Activated CD4-positive, alpha-beta memory T cell treated with anti-CD3 and anti-CD28 coated beads for 36 hours (primary cell): ENCODE results near the gene OR4N2. TPM values are rescaled to one million over a fixed set of nuclear protein-coding genes. Genes with fewer than 3 reads are reported as not detected.
"Not testable (repeated sequence)": the region's sequence is repeated elsewhere in the genome, so short reads cannot be mapped to it uniquely, and the experiment has no call there.

Experiments used
- CTCF ChIA-PET: fragments of 350-600 bp; sonication (Branson Sonifier 250); formaldehyde crosslinking; loops from one replicate; lab custom pipeline; 2021; ENCODE audit warnings: antibody characterized with exemption, inconsistent platforms; lab: Charles Lee
- POLR2A ChIA-PET: fragments of 350-600 bp; sonication (Branson Sonifier 250); formaldehyde crosslinking; loops from one replicate; lab custom pipeline; 2021; ENCODE audit warnings: antibody characterized with exemption; lab: Charles Lee
- DNase-seq: peaks from one replicate; pipeline ENCODE4 v3.0.0-alpha.2; 2020
- H3K27ac Mint-ChIP-seq: one replicate; pipeline ENCODE4 v1.8.0; 2021; ENCODE audit warnings: mixed read lengths
- H3K27me3 Mint-ChIP-seq: one replicate; pipeline ENCODE4 v1.8.0; 2021; ENCODE audit warnings: mixed read lengths
- H3K36me3 Mint-ChIP-seq: one replicate; pipeline ENCODE4 v1.8.0; 2021; ENCODE audit warnings: mixed read lengths
- H3K4me1 Mint-ChIP-seq: one replicate; pipeline ENCODE4 v1.8.0; 2021; ENCODE audit warnings: low read depth, mixed read lengths
- H3K4me3 Mint-ChIP-seq: one replicate; pipeline ENCODE4 v1.8.0; 2021; ENCODE audit warnings: mild to moderate bottlenecking, mixed read lengths
- H3K9me3 Mint-ChIP-seq: one replicate; pipeline ENCODE4 v1.8.0; 2021; ENCODE audit warnings: mixed read lengths
- intact Hi-C: fragments of 100-400 bp; cut with micrococcal nuclease; formaldehyde crosslinking; loops from one replicate; pipeline ENCODE4 v1.15.1; 2023
- total RNA-seq, 2 experiments: library from RNA; stranded (reverse); gene quantifications; one replicate each; pipeline ENCODE4 v1.2.3, GENCODE V29; 2021

OR4N2 gene
- total RNA-seq, 2 experiments from 2014 or later = not detected

DNA sequence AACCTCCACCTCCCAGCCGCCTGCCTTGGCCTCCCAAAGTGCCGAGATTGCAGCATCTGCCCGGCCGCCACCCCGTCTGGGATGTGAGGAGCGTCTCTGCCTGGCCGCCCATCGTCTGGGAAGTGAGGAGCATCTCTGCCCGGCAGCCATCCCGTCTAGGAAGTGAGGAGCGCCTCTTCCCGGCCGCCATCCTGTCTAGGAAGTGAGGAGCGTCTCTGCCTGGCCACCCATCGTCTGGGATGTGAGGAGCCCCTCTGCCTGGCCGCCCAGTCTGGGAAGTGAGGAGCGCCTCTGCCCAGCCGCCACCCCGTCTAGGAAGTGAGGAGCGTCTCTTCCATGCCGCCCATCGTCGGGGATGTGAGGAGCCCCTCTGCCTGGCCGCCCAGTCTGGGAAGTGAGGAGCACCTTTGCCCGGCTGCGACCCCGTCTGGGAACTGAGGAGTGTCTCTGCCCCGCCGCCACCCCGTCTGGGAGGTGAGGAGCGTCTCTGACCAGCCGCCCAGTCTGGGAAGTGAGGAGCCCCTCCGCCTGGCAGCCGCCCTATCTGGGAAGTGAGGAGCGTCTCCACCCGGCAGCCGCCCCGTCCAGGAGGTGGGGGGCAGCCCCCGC lies 62.6 kb downstream of the OR4N2 start:
- intact Hi-C loops, H3K4me1 Mint-ChIP-seq, H3K27ac Mint-ChIP-seq, H3K27me3 Mint-ChIP-seq, DNase-seq, H3K9me3 Mint-ChIP-seq, POLR2A ChIA-PET, CTCF ChIA-PET, H3K36me3 Mint-ChIP-seq, H3K4me3 Mint-ChIP-seq: not testable (repeated sequence)

DNA sequence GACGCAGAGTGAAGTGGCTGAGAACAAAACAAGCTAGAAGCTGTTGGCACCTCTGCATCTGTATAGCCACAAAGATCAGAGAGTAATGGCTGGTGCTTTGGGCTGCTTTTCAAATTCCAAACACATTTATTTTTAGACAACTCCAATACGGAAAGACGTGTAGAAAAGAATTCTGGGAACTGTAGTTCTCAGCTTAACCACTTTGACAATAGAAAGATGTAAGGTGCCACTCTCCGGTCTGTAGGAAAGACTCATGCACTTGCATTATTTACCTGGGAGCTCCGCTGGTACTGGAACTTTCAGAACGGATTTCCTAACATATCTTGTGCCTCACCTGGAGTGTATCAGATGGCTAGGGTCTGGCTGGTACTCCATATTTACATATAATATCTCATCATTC lies 69.6 kb downstream of the OR4N2 start:
- H3K4me3 Mint-ChIP-seq = no peak overlapping the region
- no peak for DNase-seq
- no peak overlapping the region for H3K27ac Mint-ChIP-seq
- no peaks in the 10 kb centered on the region for H3K36me3 Mint-ChIP-seq
- H3K4me1 Mint-ChIP-seq = no peaks in the 10 kb centered on the region
- intact Hi-C loops = no loop called here
- ChIA-PET POLR2A (no interaction called here), CTCF (no interaction called here)
- H3K27me3 Mint-ChIP-seq = no peaks in the 10 kb centered on the region
- H3K9me3 Mint-ChIP-seq = no peaks in the 10 kb centered on the region

DNA sequence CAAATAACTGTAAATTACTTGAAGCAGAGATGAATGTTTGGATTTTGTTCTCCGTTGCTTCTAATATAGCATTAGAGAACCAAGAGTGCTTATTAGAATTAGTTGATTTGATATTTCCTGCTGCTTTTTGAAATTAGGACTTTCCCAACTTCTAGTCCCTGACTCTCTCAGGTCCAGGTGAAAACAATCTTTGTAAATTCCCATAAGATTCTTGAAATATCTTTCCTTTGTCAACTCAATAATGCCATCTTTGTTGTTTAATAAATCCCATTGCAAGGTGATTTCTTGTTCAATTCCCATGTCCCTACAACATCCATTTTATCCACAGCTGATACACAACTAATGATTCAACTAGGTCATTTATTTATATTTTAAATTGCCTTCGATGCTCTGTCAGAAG lies 71.3 kb downstream of the OR4N2 start, which contains the start of gene OR4K2:
Gene OR4K2 (plus strand): TSS at position 301 of the 400 bp plus-strand sequence. CDS start 1,126 bp downstream, outside the sequence.
- no peaks in the 10 kb centered on the region for H3K36me3 Mint-ChIP-seq
- H3K27ac Mint-ChIP-seq = no peak within 1 kb of the TSS
- no peaks in the 10 kb centered on the region for H3K9me3 Mint-ChIP-seq
- H3K4me1 Mint-ChIP-seq = no peaks in the 10 kb centered on the region
- H3K27me3 Mint-ChIP-seq = no peaks in the 10 kb centered on the region
- H3K4me3 Mint-ChIP-seq = no peak within 1 kb of the TSS
- no peak for DNase-seq
- ChIA-PET POLR2A (no interaction called here), CTCF (no interaction called here)
- intact Hi-C loops = no loop called here

DNA sequence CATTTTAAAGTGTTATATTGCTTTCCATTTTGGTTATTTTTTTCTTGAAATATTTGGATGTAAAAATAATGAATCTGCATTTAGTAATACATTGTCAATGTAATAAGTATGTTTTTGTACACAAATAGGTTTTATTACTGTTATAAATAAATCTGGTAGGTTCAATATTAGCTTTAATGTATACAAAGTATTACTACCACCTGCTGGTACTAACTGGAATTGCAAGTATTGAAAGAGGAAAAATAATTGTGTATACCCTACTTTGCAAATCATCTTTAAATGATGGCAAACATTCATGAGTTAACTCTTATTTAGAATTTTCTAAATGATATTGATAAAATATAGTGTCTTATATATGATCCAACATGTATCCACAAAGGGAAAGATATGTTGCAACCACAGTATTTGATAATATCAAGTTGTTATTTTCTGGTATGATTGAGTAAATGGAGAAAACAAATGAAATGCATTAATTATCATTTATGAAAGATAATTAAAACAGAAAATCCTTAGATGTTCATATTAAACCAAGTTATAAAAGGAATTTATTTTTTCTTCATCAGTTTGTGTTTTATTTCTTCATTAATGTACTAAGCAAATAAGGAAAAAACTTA lies 74.6 kb downstream of the OR4N2 start:
- no peaks in the 10 kb centered on the region for H3K36me3 Mint-ChIP-seq
- no peak for DNase-seq
- no peaks in the 10 kb centered on the region for H3K27me3 Mint-ChIP-seq
- H3K27ac Mint-ChIP-seq = no peak overlapping the region
- POLR2A ChIA-PET = no interaction called here
- H3K4me1 Mint-ChIP-seq = no peaks in the 10 kb centered on the region
- H3K9me3 Mint-ChIP-seq = no peaks in the 10 kb centered on the region
- intact Hi-C loops = no loop called here
- CTCF ChIA-PET = interaction anchor here (0.8 kb wide), 1 partner anchor 11 kb away, joined by 3 read pairs; no protein-coding TSS in a partner anchor
- H3K4me3 Mint-ChIP-seq = no peak overlapping the region

Other genes starting within 250 kb of the OR4N2 start
- gene OR11H2, start 89.9 kb upstream of the OR4N2 start, total RNA-seq = not detected
- gene OR4Q3, start 60.2 kb upstream of the OR4N2 start, total RNA-seq = not detected
- gene OR4M1, start 30.3 kb upstream of the OR4N2 start, total RNA-seq = not detected
- gene OR4K2, start 71.4 kb downstream of the OR4N2 start, total RNA-seq = not detected
- not detected for gene OR4K5, start 116.8 kb downstream of the OR4N2 start, total RNA-seq
- gene OR4K1, start 127.1 kb downstream of the OR4N2 start, total RNA-seq = not detected
- gene OR4K15, start 171.8 kb downstream of the OR4N2 start, total RNA-seq = not detected
- not detected for gene OR4Q2, start 198.4 kb downstream of the OR4N2 start, total RNA-seq
- not detected for gene OR4K14, start 215.5 kb downstream of the OR4N2 start, total RNA-seq
- not detected for gene OR4K13, start 232.3 kb downstream of the OR4N2 start, total RNA-seq